Adrenal gland (tissue), 5 donors: ENCODE data around the gene GALK2.

Experiments
- CTCF ChIP-seq, 6 experiments: fragments of 450-650 bp in 4 of 6; fragments of 200-600 bp in 2 of 6; sonication (generic) in 1 of 6; IDR thresholded peaks; 1 replicate in 5 of 6; 2 replicates in 1 of 6; pipeline versions ENCODE4 v1.5.1 to v1.8.0; 2016 to 2021; ENCODE audit warnings: antibody characterized with exemption in 6 of 6, mild to moderate bottlenecking in 2 of 6, moderate library complexity in 1 of 6
- POLR2A ChIP-seq, 2 donors: fragments of 450-650 bp; IDR thresholded peaks; one replicate each; pipeline ENCODE4 v1.6.1; 2017; ENCODE audit warnings: antibody characterized with exemption in 2 of 2, mild to moderate bottlenecking in 2 of 2, moderate library complexity in 1 of 2
- donor health status: DM: no; HTN: no; CAD: no.

GRCh38 chr15:49309889-49310288 lies 139.8 kb downstream of the GALK2 start:
- no peak for TF ChIP-seq CTCF (IDR thresholded peaks at IDR 0.05)
- no peak for TF ChIP-seq POLR2A (IDR thresholded peaks at IDR 0.05)
